GM12878 (cell line): ENCODE measurements around the gene POLR1D. TPM values are rescaled to one million over a fixed set of nuclear protein-coding genes. Genes with fewer than 3 reads are reported as not detected.
A peak's percentile ranks its signal among the peaks of the same experiment; 100 is the strongest.

Experiments
- ATAC-seq: fragments of 200-7000 bp; cut with Tn5 transposase; 3 replicates; pipeline ENCODE4 v1.9.1; 2020; ENCODE audit warnings: mild to moderate bottlenecking, moderate library complexity
- BruUV-seq: library from RNA; stranded (reverse); fragments of 400-500 nt; replicated peaks from 2 replicates; lab custom pipeline; 2021; lab: Mats Ljungman, UMichigan
- CTCF ChIA-PET: fragments of 300-600 bp; sonication (Branson Sonifier 250); formaldehyde crosslinking; extraction: SDS; loops from one replicate; lab custom pipeline; 2021; ENCODE audit warnings: inconsistent platforms; lab: Yijun Ruan, JAX
- POLR2A ChIA-PET: fragments of 350-600 bp; formaldehyde crosslinking; extraction: SDS; loops from one replicate; lab custom pipeline; 2021; ENCODE audit warnings: inconsistent platforms; lab: Charles Lee
- RAD21 ChIA-PET: fragments of 300-600 bp; sonication (Branson Sonifier 250); formaldehyde crosslinking; loops from one replicate; lab custom pipeline; 2023; ENCODE audit warnings: antibody characterized with exemption; ENCODE audit not compliant: unreplicated experiment; lab: Charles Lee
- SMC1A ChIA-PET: fragments of 300-600 bp; sonication (Branson Sonifier 250); formaldehyde crosslinking; loops from one replicate; lab custom pipeline; 2023; ENCODE audit not compliant: unreplicated experiment, uncharacterized antibody; lab: Charles Lee
- DNase-seq: peaks from one replicate; pipeline ENCODE4 v3.0.0-alpha.2; 2011; ENCODE audit warnings: low read depth, low spot score
- FAIRE-seq: peaks from 3 replicates; lab custom pipeline; 2011; peaks lifted over from hg19 to GRCh38; lab: Jason Lieb, UNC
- H2AFZ ChIP-seq: 2 replicates; pipeline ENCODE4 v1.6.0; 2011; ENCODE audit warnings: low read depth, low read length, control low read depth; ENCODE audit not compliant: control insufficient read depth
- H3K27ac ChIP-seq: 2 replicates; pipeline ENCODE4 v1.5.1; 2011; ENCODE audit warnings: control low read depth; ENCODE audit not compliant: control insufficient read depth, insufficient read depth
- H3K27me3 ChIP-seq, 2 experiments: replicated peaks in 1 of 2; 2 replicates each; pipeline versions ENCODE4 v1.6.0 to v1.6.1; 2011; ENCODE audit warnings: low read length in 1 of 2; ENCODE audit not compliant: control insufficient read depth in 2 of 2, insufficient read depth in 2 of 2
- H3K36me3 ChIP-seq, 2 experiments: 2 replicates each; pipeline ENCODE4 v1.5.1; 2011; ENCODE audit warnings: low read length in 1 of 2; ENCODE audit not compliant: control insufficient read depth in 2 of 2, insufficient read depth in 2 of 2
- H3K4me1 ChIP-seq: 2 replicates; pipeline ENCODE4 v1.6.1; 2011; ENCODE audit warnings: mild to moderate bottlenecking, low read length, moderate library complexity, mixed read lengths; ENCODE audit not compliant: control insufficient read depth, insufficient read depth
- H3K4me2 ChIP-seq: 2 replicates; pipeline ENCODE4 v1.6.0; 2011; ENCODE audit warnings: control low read depth; ENCODE audit not compliant: control insufficient read depth, insufficient read depth
- H3K4me3 ChIP-seq: fragments of 200-600 bp; sonication (generic); 2 replicates; pipeline ENCODE4 v1.5.1; 2016
- H3K79me2 ChIP-seq: 2 replicates; pipeline ENCODE4 v1.6.0; 2011; ENCODE audit warnings: low read length; ENCODE audit not compliant: control insufficient read depth, insufficient read depth
- H3K9ac ChIP-seq: 2 replicates; pipeline ENCODE4 v1.8.0; 2011; ENCODE audit warnings: low read length, control low read depth, mixed read lengths; ENCODE audit not compliant: control insufficient read depth, insufficient read depth
- H3K9me3 ChIP-seq: replicated peaks from 3 replicates; pipeline ENCODE4 v1.5.1; 2011; ENCODE audit warnings: mild to moderate bottlenecking, low read length; ENCODE audit not compliant: control insufficient read depth, insufficient read depth
- H4K20me1 ChIP-seq: 2 replicates; pipeline ENCODE4 v1.6.0; 2011; ENCODE audit not compliant: control insufficient read depth, insufficient read depth
- ATF7 ChIP-seq: fragments of 450-650 bp; IDR thresholded peaks from 2 replicates; pipeline ENCODE4 v1.6.1; 2016; ENCODE audit warnings: low read depth, mild to moderate bottlenecking
- BMI1 ChIP-seq: fragments of 450-650 bp; IDR thresholded peaks from 2 replicates; pipeline ENCODE4 v1.6.1; 2016; ENCODE audit warnings: mild to moderate bottlenecking, moderate library complexity, borderline replicate concordance
- CHD1 ChIP-seq: IDR thresholded peaks from 2 replicates; pipeline ENCODE4 v1.6.1; 2012; ENCODE audit warnings: low read depth, low read length, improper control_type of control experiment
- CREB1 ChIP-seq: IDR thresholded peaks from 2 replicates; pipeline ENCODE4 v1.6.1; 2012; ENCODE audit warnings: low read depth, mild to moderate bottlenecking, inconsistent platforms
- EED ChIP-seq: sonication (generic); IDR thresholded peaks from 2 replicates; pipeline ENCODE4 v1.6.1; 2016; ENCODE audit warnings: antibody characterized with exemption, low read depth
- EZH2 ChIP-seq: IDR thresholded peaks from 2 replicates; pipeline ENCODE4 v1.6.1; 2012; ENCODE audit warnings: low read depth, mild to moderate bottlenecking, control low read depth, inconsistent platforms, low read length, borderline replicate concordance; ENCODE audit not compliant: control insufficient read depth
- FOXK2 ChIP-seq: fragments of 450-650 bp; IDR thresholded peaks from 2 replicates; pipeline ENCODE4 v1.6.1; 2017; ENCODE audit warnings: mild to moderate bottlenecking, moderate library complexity
- HDAC6 ChIP-seq: fragments of 200-600 bp; sonication (generic); IDR thresholded peaks from one replicate; pipeline ENCODE4 v1.8.0; 2017; ENCODE audit warnings: antibody characterized with exemption; ENCODE audit not compliant: unreplicated experiment
- IKZF1 ChIP-seq: fragments of 450-650 bp; conservative IDR thresholded peaks from 2 replicates; pipeline ENCODE4 v1.6.1; 2017; ENCODE audit warnings: antibody characterized with exemption, mild to moderate bottlenecking
- MEF2A ChIP-seq: IDR thresholded peaks from 2 replicates; pipeline ENCODE4 v1.6.1; 2011; ENCODE audit warnings: low read depth, mild to moderate bottlenecking, low read length, moderate library complexity; ENCODE audit not compliant: insufficient read depth
- NFXL1 ChIP-seq: fragments of 450-650 bp; IDR thresholded peaks from 2 replicates; pipeline ENCODE4 v1.6.1; 2017; ENCODE audit warnings: antibody characterized with exemption, mild to moderate bottlenecking, borderline replicate concordance
- POLR2A ChIP-seq: IDR thresholded peaks from 2 replicates; pipeline ENCODE4 v1.6.1; 2011; ENCODE audit warnings: low read depth, mild to moderate bottlenecking, low read length
- RAD21 ChIP-seq: IDR thresholded peaks from 2 replicates; pipeline ENCODE4 v1.6.1; 2011; ENCODE audit warnings: mild to moderate bottlenecking, low read depth, low read length, moderate library complexity; ENCODE audit not compliant: insufficient read depth
- SIX5 ChIP-seq: IDR thresholded peaks from 2 replicates; pipeline ENCODE4 v1.6.1; 2011; ENCODE audit warnings: mild to moderate bottlenecking, low read depth, low read length, moderate library complexity; ENCODE audit not compliant: severe bottlenecking
- SREBF1 ChIP-seq: IDR thresholded peaks from 2 replicates; pipeline ENCODE4 v1.6.1; 2012; ENCODE audit warnings: mild to moderate bottlenecking, low read length
- SREBF2 ChIP-seq: IDR thresholded peaks from 2 replicates; pipeline ENCODE4 v1.6.1; 2012; ENCODE audit warnings: mild to moderate bottlenecking, low read length
- SRF ChIP-seq, 2 experiments: IDR thresholded peaks; 2 replicates each; pipeline ENCODE4 v1.6.1; 2011; ENCODE audit warnings: low read depth in 2 of 2, low read length in 2 of 2, mild to moderate bottlenecking in 1 of 2, moderate library complexity in 1 of 2
- TARDBP ChIP-seq: IDR thresholded peaks from 2 replicates; pipeline ENCODE4 v1.6.1; 2016; ENCODE audit warnings: borderline replicate concordance
- TCF12 ChIP-seq: IDR thresholded peaks from 2 replicates; pipeline ENCODE4 v1.6.1; 2011; ENCODE audit warnings: low read depth, mild to moderate bottlenecking, low read length
- WRNIP1 ChIP-seq: IDR thresholded peaks from 2 replicates; pipeline ENCODE4 v1.6.1; 2011; ENCODE audit warnings: low read depth, low read length, improper control_type of control experiment, borderline replicate concordance
- ZNF207 ChIP-seq: fragments of 450-650 bp; IDR thresholded peaks from 2 replicates; pipeline ENCODE4 v1.6.1; 2014; ENCODE audit warnings: antibody characterized with exemption, mild to moderate bottlenecking, borderline replicate concordance
- ZNF384 ChIP-seq: IDR thresholded peaks from 2 replicates; pipeline ENCODE4 v1.6.1; 2012; ENCODE audit warnings: low read depth, mild to moderate bottlenecking, low read length, improper control_type of control experiment, borderline replicate concordance
- ZSCAN29 ChIP-seq: fragments of 450-650 bp; IDR thresholded peaks from 2 replicates; pipeline ENCODE4 v1.6.1; 2017; ENCODE audit warnings: mild to moderate bottlenecking, moderate library complexity
- WGBS: methylation state at CpG from one replicate; pipeline ENCODE4 v1.1.6; 2016; ENCODE audit warnings: low lambda C conversion rate; ENCODE audit not compliant: insufficient replicate concordance, insufficient coverage; ENCODE audit errors: missing lambda C conversion rate; 5-methylcytosine and 5-hydroxymethylcytosine counted together
- in situ Hi-C: fragments of 300-500 bp; cut with MboI; formaldehyde crosslinking; loops from 9 replicates; pipeline ENCODE4 v1.14.3; 2018; ENCODE audit warnings: mixed read lengths
- intact Hi-C: fragments of 100-400 bp; cut with micrococcal nuclease; formaldehyde crosslinking; loops from one replicate; pipeline ENCODE4 v1.14.2; 2022; ENCODE audit not compliant: unreplicated experiment
- polyA plus RNA-seq, 11 experiments: library from polyadenylated mRNA; depleted of rRNA in 4 of 11; unstranded in 6 of 11; stranded (reverse) in 5 of 11; fragments of >200 nt; fragmentation: Nextera tagmentation in 4 of 11; fragmentation: Illumina TruSeq in 1 of 11; extraction: Ambion mirVana in 4 of 11; extraction: Trizol in 1 of 11; gene quantifications; 1 replicate in 1 of 11; 2 replicates in 10 of 11; pipeline versions ENCODE4 v1.2.1 to v1.2.3, GENCODE V29; 2011 to 2016; ENCODE audit warnings: inconsistent platforms in 2 of 11, missing spikeins in 2 of 11, low read depth in 1 of 11
- total RNA-seq, 4 experiments: library from RNA; depleted of rRNA in 3 of 4; stranded (reverse); fragments of >200 nt in 3 of 4; fragmentation: Illumina TruSeq in 1 of 4; extraction: Trizol in 1 of 4; gene quantifications; 2 replicates each; pipeline versions ENCODE4 v1.2.1 to v1.2.3, GENCODE V29; 2013 to 2021
- TF ChIP-seq, protein P1 (sequence below): IDR thresholded peaks from 2 replicates; pipeline ENCODE4 v1.6.1; 2012; ENCODE audit warnings: low read depth, low read length, improper control_type of control experiment
- TF ChIP-seq, protein P2 (sequence below): IDR thresholded peaks from 2 replicates; pipeline ENCODE4 v1.6.1; 2011; ENCODE audit warnings: borderline replicate concordance, low read depth, mild to moderate bottlenecking, moderate library complexity, mixed read lengths, low read length; ENCODE audit not compliant: insufficient read depth; ENCODE audit errors: extremely low read length

The POLR1D gene
- total and polyA plus RNA-seq, 10 of the 15 experiments (the other 5 are each of a cell fraction or from before 2014, with no cell fraction given) = 119 to 223 (median 160) TPM

DNA sequence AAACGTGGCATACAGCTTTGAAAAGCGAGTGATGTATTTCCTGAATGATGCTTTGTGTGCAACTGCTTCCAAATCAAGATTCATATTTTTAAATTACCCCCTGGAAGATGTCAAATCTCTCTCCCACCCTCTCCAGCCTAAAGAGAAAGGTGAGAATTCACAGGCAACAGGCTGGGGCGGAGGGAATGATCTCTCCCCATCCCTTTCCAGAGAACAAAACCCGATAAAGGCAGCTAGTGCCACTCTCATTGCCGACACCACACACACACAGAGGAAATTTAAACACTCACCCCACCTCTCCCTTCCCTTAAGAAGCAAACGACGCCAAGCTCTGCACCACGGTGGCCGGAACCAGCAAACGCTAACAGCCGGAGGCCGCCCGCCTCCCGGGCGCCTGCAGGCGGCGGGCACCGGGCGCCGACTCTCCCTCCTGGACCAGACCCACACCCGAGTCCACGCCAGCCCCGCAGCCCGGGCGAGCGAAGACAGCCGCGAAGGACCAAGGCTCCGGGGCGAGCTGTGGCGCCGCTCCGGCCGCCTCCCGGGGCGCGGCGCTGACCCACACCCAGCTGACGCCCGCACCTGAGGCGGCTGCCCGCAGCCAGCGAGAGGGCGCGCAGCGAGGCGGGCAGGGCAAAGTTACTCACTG, 1.8 kb upstream of the POLR1D start:
- Histone ChIP-seq H3K9ac (peak overlapping the region; percentile 21), H3K4me3 (peak overlapping the region; percentile 97), H3K79me2 (peaks cover 62% of the 10 kb centered on the region), H3K4me2 (peak overlapping the region; percentile 75), H3K27ac (peak overlapping the region; percentile 68), H3K36me3 (no peaks in the 10 kb centered on the region), H3K27me3 (no peaks in the 10 kb centered on the region), H3K9me3 (no peaks in the 10 kb centered on the region), H4K20me1 (peaks cover under 1% of the 10 kb centered on the region; the same call in 1 of the 2 replicates), H2AFZ (peak overlapping the region; percentile 2), H3K4me1 (peaks cover 8% of the 10 kb centered on the region)
- FAIRE-seq (no peak), ATAC-seq (peak; percentile 49), DNase-seq (no peak)
- under 1% methylated on average over 45 of the region's 47 CpGs for WGBS
- ChIA-PET POLR2A (interaction anchor here (0.6 to 7.2 kb wide), 12 partner anchors 8 to 913 kb away, joined by 3 to 55 read pairs (median 4); partner anchors contain the start of gene GTF3A), RAD21 (interaction anchor here (0.8 to 6.0 kb wide), 9 partner anchors 8 to 205 kb away, joined by 3 to 33 read pairs (median 4); no protein-coding TSS in a partner anchor), SMC1A (interaction anchor here (0.8 to 3.2 kb wide), 13 partner anchors 8 to 87 kb away, joined by 3 to 35 read pairs (median 3); no protein-coding TSS in a partner anchor), CTCF (interaction anchor here (0.7 to 3.8 kb wide), 9 partner anchors 13 to 102 kb away, joined by 3 to 27 read pairs (median 4); no protein-coding TSS in a partner anchor)
- intact Hi-C loops (loop anchor here (1.0 to 5.0 kb wide), 3 partner anchors 170 to 368 kb away; partner anchors contain the start of genes MTIF3 and RPL21), in situ Hi-C loops (loop anchor here (5.0 kb wide), 1 partner anchor 168 kb away; the partner anchor contains the start of gene MTIF3)
- no TSS peak for BruUV-seq
- TF ChIP-seq WRNIP1 (no peak), IKZF1 (no peak), NFXL1 (no peak), EZH2 (no peak), CREB1 (no peak), ATF7 (no peak), SREBF2 (no peak), ZNF207 (peak; percentile 88), HDAC6 (no peak), ZNF384 (no peak), MEF2A (no peak), TCF12 (no peak), SREBF1 (no peak), RAD21 (no peak), ZSCAN29 (no peak), FOXK2 (no peak), SRF (IDR thresholded peaks at IDR 0.05; ENCODE audit: low read depth in 2 of 2, low read length in 2 of 2) (no peak), TARDBP (no peak), CHD1 (no peak), EED (no peak), POLR2A (no peak), BMI1 (no peak), SIX5 (no peak)
- TF ChIP-seq, protein P1, sequence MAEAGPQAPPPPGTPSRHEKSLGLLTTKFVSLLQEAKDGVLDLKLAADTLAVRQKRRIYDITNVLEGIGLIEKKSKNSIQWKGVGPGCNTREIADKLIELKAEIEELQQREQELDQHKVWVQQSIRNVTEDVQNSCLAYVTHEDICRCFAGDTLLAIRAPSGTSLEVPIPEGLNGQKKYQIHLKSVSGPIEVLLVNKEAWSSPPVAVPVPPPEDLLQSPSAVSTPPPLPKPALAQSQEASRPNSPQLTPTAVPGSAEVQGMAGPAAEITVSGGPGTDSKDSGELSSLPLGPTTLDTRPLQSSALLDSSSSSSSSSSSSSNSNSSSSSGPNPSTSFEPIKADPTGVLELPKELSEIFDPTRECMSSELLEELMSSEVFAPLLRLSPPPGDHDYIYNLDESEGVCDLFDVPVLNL = no peak
- TF ChIP-seq, protein P2, sequence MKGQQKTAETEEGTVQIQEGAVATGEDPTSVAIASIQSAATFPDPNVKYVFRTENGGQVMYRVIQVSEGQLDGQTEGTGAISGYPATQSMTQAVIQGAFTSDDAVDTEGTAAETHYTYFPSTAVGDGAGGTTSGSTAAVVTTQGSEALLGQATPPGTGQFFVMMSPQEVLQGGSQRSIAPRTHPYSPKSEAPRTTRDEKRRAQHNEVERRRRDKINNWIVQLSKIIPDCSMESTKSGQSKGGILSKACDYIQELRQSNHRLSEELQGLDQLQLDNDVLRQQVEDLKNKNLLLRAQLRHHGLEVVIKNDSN = no peak
